Keratinocyte (primary cell): ENCODE measurements around the gene MMAA. TPM values are rescaled to one million over a fixed set of nuclear protein-coding genes. Genes with fewer than 3 reads are reported as not detected.
"Not testable (repeated sequence)": the region's sequence is repeated elsewhere in the genome, so short reads cannot be mapped to it uniquely, and the experiment has no call there.

ENCODE experiments used
- DNase-seq: peaks from one replicate; pipeline ENCODE4 v3.0.0-alpha.2; 2011; ENCODE audit warnings: low read depth, missing footprints, low spot score
- FAIRE-seq: peaks from 2 replicates; lab custom pipeline; 2011; peaks lifted over from hg19 to GRCh38; lab: Jason Lieb, UNC
- H2AFZ ChIP-seq: 2 replicates; pipeline ENCODE4 v1.6.0; 2012; ENCODE audit warnings: low read length, control low read depth, inconsistent platforms; ENCODE audit not compliant: control insufficient read depth
- H3K27ac ChIP-seq: 2 replicates; pipeline ENCODE4 v1.5.1; 2011; ENCODE audit warnings: low read length; ENCODE audit not compliant: control insufficient read depth, insufficient read depth
- H3K27me3 ChIP-seq: 3 replicates; pipeline ENCODE4 v1.6.0; 2011; ENCODE audit warnings: low read length; ENCODE audit not compliant: control insufficient read depth, insufficient read depth; ENCODE audit errors: extremely low read depth
- H3K36me3 ChIP-seq, 2 experiments: 2 replicates in 1 of 2; 3 replicates in 1 of 2; pipeline ENCODE4 v1.5.1; 2011; ENCODE audit warnings: low read length in 2 of 2, mild to moderate bottlenecking in 1 of 2; ENCODE audit not compliant: control insufficient read depth in 2 of 2, insufficient read depth in 2 of 2; ENCODE audit errors: extremely low read depth in 1 of 2
- H3K4me1 ChIP-seq: 3 replicates; pipeline ENCODE4 v1.5.1; 2011; ENCODE audit warnings: low read length; ENCODE audit not compliant: control insufficient read depth, insufficient read depth; ENCODE audit errors: extremely low read depth
- H3K4me2 ChIP-seq: 3 replicates; pipeline ENCODE4 v1.6.0; 2011; ENCODE audit warnings: low read depth, low read length; ENCODE audit not compliant: control insufficient read depth, insufficient read depth; ENCODE audit errors: extremely low read depth
- H3K4me3 ChIP-seq, 3 experiments: fragments of 200-600 bp in 1 of 3; sonication (generic) in 1 of 3; 2 replicates in 2 of 3; 3 replicates in 1 of 3; pipeline ENCODE4 v1.5.1; 2011 to 2016; ENCODE audit warnings: low read length in 3 of 3, mild to moderate bottlenecking in 3 of 3, control low read depth in 2 of 3, inconsistent platforms in 1 of 3, low read depth in 1 of 3, mixed read lengths in 1 of 3, mixed run types in 1 of 3, moderate library complexity in 1 of 3; ENCODE audit not compliant: control insufficient read depth in 2 of 3, insufficient read depth in 2 of 3; ENCODE audit errors: extremely low read depth in 1 of 3
- H3K79me2 ChIP-seq: 2 replicates; pipeline ENCODE4 v1.6.0; 2012; ENCODE audit warnings: low read length; ENCODE audit not compliant: control insufficient read depth, insufficient read depth
- H3K9ac ChIP-seq: 3 replicates; pipeline ENCODE4 v1.6.0; 2011; ENCODE audit warnings: low read length; ENCODE audit not compliant: control insufficient read depth, insufficient read depth; ENCODE audit errors: extremely low read depth
- H3K9me1 ChIP-seq: 3 replicates; pipeline ENCODE4 v1.6.0; 2011; ENCODE audit warnings: low read length; ENCODE audit not compliant: control insufficient read depth, insufficient read depth; ENCODE audit errors: extremely low read depth
- H3K9me3 ChIP-seq: 2 replicates; pipeline ENCODE4 v1.5.1; 2012; ENCODE audit warnings: low read depth, low read length; ENCODE audit not compliant: control insufficient read depth
- H4K20me1 ChIP-seq: 3 replicates; pipeline ENCODE4 v1.6.0; 2011; ENCODE audit warnings: low read length; ENCODE audit not compliant: control insufficient read depth, insufficient read depth; ENCODE audit errors: extremely low read depth
- CTCF ChIP-seq, 3 experiments: IDR thresholded peaks in 1 of 3; conservative IDR thresholded peaks in 1 of 3; optimal IDR thresholded peaks in 1 of 3; 2 replicates in 2 of 3; 3 replicates in 1 of 3; pipeline versions ENCODE3 to v1.5.1; 2011; ENCODE audit warnings: low read length in 3 of 3, mild to moderate bottlenecking in 3 of 3, moderate library complexity in 2 of 3, control low read depth in 1 of 3, inconsistent platforms in 1 of 3; ENCODE audit not compliant: insufficient read depth in 2 of 3; ENCODE audit errors: extremely low read depth in 1 of 3
- EZH2 ChIP-seq: IDR thresholded peaks from one replicate; pipeline ENCODE4 v1.6.1; 2012; ENCODE audit warnings: inconsistent platforms, mild to moderate bottlenecking, low read length, moderate library complexity
- dilution Hi-C: fragments of 300-500 bp; cut with MboI; formaldehyde crosslinking; loops from one replicate; pipeline ENCODE4 v1.7.0; 2020; ENCODE audit warnings: low sequenced_read_pairs; ENCODE audit not compliant: extremely low pct_ligation_motif_present
- polyA plus RNA-seq, 5 experiments: library from polyadenylated mRNA; depleted of rRNA in 3 of 5; stranded (reverse) in 3 of 5; stranded (forward) in 1 of 5; unstranded in 1 of 5; fragments of >200 nt; gene quantifications; 1 replicate in 1 of 5; 2 replicates in 3 of 5; 3 replicates in 1 of 5; pipeline versions ENCODE4 v1.2.1 to v1.2.3, GENCODE V29; 2011 to 2012; ENCODE audit warnings: missing spikeins in 2 of 5, low read depth in 1 of 5, low replicate concordance in 1 of 5

The MMAA gene
- polyA plus RNA-seq, 1 donor (not counting 4 experiments of a cell fraction or from before 2014, with no cell fraction given): 9.4 TPM

- Histone ChIP-seq H3K4me3 (no peak overlapping the region), H3K9ac (no peak overlapping the region), H3K9me1 (no peaks in the 10 kb centered on the region), H3K27ac (no peak overlapping the region), H3K27me3 (no peaks in the 10 kb centered on the region), H3K4me2 (no peak overlapping the region), H2AFZ (no peak overlapping the region), H4K20me1 (no peaks in the 10 kb centered on the region), H3K36me3 (peaks cover 1 to 4% of the 10 kb centered on the region in 2 experiments), H3K4me1 (peaks cover 5% of the 10 kb centered on the region), H3K9me3 (no peaks in the 10 kb centered on the region), H3K79me2 (no peaks in the 10 kb centered on the region)
- no peak for TF ChIP-seq EZH2
- no peak for TF ChIP-seq CTCF (optimal IDR thresholded peaks at IDR 0.05 in 1 of 3, IDR thresholded peaks at IDR 0.05 in 1 of 3, conservative IDR thresholded peaks at IDR 0.05 in 1 of 3; ENCODE audit: extremely low read depth in 1 of 3, insufficient read depth in 2 of 3, low read length in 3 of 3)
- DNase-seq: no peak
- FAIRE-seq: no peak
- dilution Hi-C loops: no loop called here
Measured at GRCh38 chr4:145635630-145636029, 16.4 kb downstream of the MMAA start.

- Histone ChIP-seq H3K4me3 (no peak overlapping the region), H3K79me2 (no peaks in the 10 kb centered on the region), H3K9me3 (no peaks in the 10 kb centered on the region), H3K27me3 (no peaks in the 10 kb centered on the region), H3K9ac (no peak overlapping the region), H3K27ac (no peak overlapping the region), H3K4me1 (no peaks in the 10 kb centered on the region), H3K4me2 (no peak overlapping the region), H3K36me3 (peaks cover 1 to 4% of the 10 kb centered on the region in 2 experiments), H2AFZ (no peak overlapping the region), H3K9me1 (no peaks in the 10 kb centered on the region), H4K20me1 (no peaks in the 10 kb centered on the region)
- no peak for TF ChIP-seq EZH2
- no peak for FAIRE-seq
- dilution Hi-C loops: no loop called here
- no peak for DNase-seq
Measured at GRCh38 chr4:145639186-145639698, 20.1 kb downstream of the MMAA start.

GRCh38 chr4:145640236-145640635, 21.1 kb downstream of the MMAA start:
- H3K36me3 ChIP-seq, H3K9me1 ChIP-seq: not testable (repeated sequence)

More at GRCh38 chr4:145640236-145640635, 21.1 kb downstream of the MMAA start:
- H3K79me2 ChIP-seq, H3K27me3 ChIP-seq, H3K9me3 ChIP-seq, H4K20me1 ChIP-seq, H3K4me2 ChIP-seq, H3K4me1 ChIP-seq, DNase-seq, dilution Hi-C loops, H3K27ac ChIP-seq, H3K9ac ChIP-seq, FAIRE-seq, H3K4me3 ChIP-seq, H2AFZ ChIP-seq: not testable (repeated sequence)
